H1 (cell line): ENCODE measurements around the gene ITGA6. TPM values are rescaled to one million over a fixed set of nuclear protein-coding genes. Genes with fewer than 3 reads are reported as not detected.

Source experiments
- CTCF ChIA-PET: fragments of 300-600 bp; sonication (Branson Sonifier 250); formaldehyde crosslinking; loops from one replicate; lab custom pipeline; 2021; ENCODE audit not compliant: partially characterized antibody; lab: Charles Lee
- POLR2A ChIA-PET: fragments of 300-600 bp; sonication (Branson Sonifier 250); formaldehyde crosslinking; loops from one replicate; lab custom pipeline; 2021; ENCODE audit warnings: inconsistent platforms; ENCODE audit not compliant: partially characterized antibody; lab: Charles Lee
- DNase-seq, 2 experiments: peaks; one replicate each; pipeline versions ENCODE4 v3.0.0 to v3.0.0-alpha.2; 2010 to 2022; ENCODE audit warnings: low spot score in 2 of 2, low read depth in 1 of 2, mixed read lengths in 1 of 2
- FAIRE-seq: peaks from 2 replicates; lab custom pipeline; 2011; peaks lifted over from hg19 to GRCh38; lab: Jason Lieb, UNC
- H2AFZ ChIP-seq: 2 replicates; pipeline ENCODE4 v1.8.1; 2012; ENCODE audit warnings: low read length, inconsistent platforms
- H2AK5ac ChIP-seq: 2 replicates; pipeline ENCODE4 v1.6.1; 2013; ENCODE audit warnings: low read depth, low read length
- H2BK120ac ChIP-seq: replicated peaks from 2 replicates; pipeline ENCODE3; 2013; ENCODE audit warnings: low read depth, low read length, inconsistent platforms
- H2BK12ac ChIP-seq: 2 replicates; pipeline ENCODE4 v1.6.1; 2013; ENCODE audit warnings: low read depth, low read length
- H2BK15ac ChIP-seq: 2 replicates; pipeline ENCODE4 v1.6.1; 2013; ENCODE audit warnings: low read length
- H2BK20ac ChIP-seq: 2 replicates; pipeline ENCODE4 v1.6.1; 2013; ENCODE audit warnings: low read length
- H2BK5ac ChIP-seq: 2 replicates; pipeline ENCODE4 v1.6.1; 2013; ENCODE audit warnings: low read depth, low read length
- H3K14ac ChIP-seq: 2 replicates; pipeline ENCODE4 v1.6.1; 2013; ENCODE audit warnings: inconsistent platforms; ENCODE audit not compliant: insufficient read length
- H3K18ac ChIP-seq: 2 replicates; pipeline ENCODE4 v1.6.1; 2013; ENCODE audit warnings: low read length; ENCODE audit errors: extremely low read depth
- H3K23ac ChIP-seq: 2 replicates; pipeline ENCODE4 v1.6.1; 2013; ENCODE audit warnings: inconsistent platforms; ENCODE audit not compliant: insufficient read length
- H3K23me2 ChIP-seq: 2 replicates; pipeline ENCODE4 v1.6.1; 2013; ENCODE audit warnings: low read depth, low read length
- H3K27ac ChIP-seq: 2 replicates; pipeline ENCODE4 v1.6.1; 2011; ENCODE audit warnings: low read depth, low read length, inconsistent platforms
- H3K27me3 ChIP-seq, 4 experiments: replicated peaks in 1 of 4; 1 replicate in 1 of 4; 2 replicates in 3 of 4; pipeline versions ENCODE4 v1.6.1 to v1.8.1; 2011 to 2013; ENCODE audit warnings: low read length in 3 of 4, mild to moderate bottlenecking in 3 of 4, inconsistent platforms in 2 of 4, mixed read lengths in 2 of 4, moderate library complexity in 1 of 4; ENCODE audit not compliant: control insufficient read depth in 3 of 4, insufficient read depth in 3 of 4; ENCODE audit errors: extremely low read depth in 1 of 4
- H3K36me3 ChIP-seq, 4 experiments: 2 replicates each; pipeline versions ENCODE4 v1.6.1 to v1.8.1; 2011 to 2013; ENCODE audit warnings: mild to moderate bottlenecking in 4 of 4, low read length in 3 of 4, moderate library complexity in 2 of 4, control low read depth in 1 of 4, inconsistent platforms in 1 of 4; ENCODE audit not compliant: insufficient read depth in 4 of 4, control insufficient read depth in 2 of 4
- H3K4ac ChIP-seq: replicated peaks from 2 replicates; pipeline ENCODE3; 2013; ENCODE audit warnings: low read length, low read depth, mixed read lengths, inconsistent platforms; ENCODE audit not compliant: insufficient read length
- H3K4me1 ChIP-seq, 4 experiments: replicated peaks in 1 of 4; 1 replicate in 1 of 4; 2 replicates in 3 of 4; pipeline versions ENCODE4 v1.6.1 to v1.8.1; 2011 to 2013; ENCODE audit warnings: low read length in 3 of 4, inconsistent platforms in 2 of 4, mixed read lengths in 1 of 4; ENCODE audit not compliant: insufficient read depth in 4 of 4, control insufficient read depth in 3 of 4
- H3K4me2 ChIP-seq, 2 experiments: 2 replicates each; pipeline versions ENCODE4 v1.6.1 to v1.8.1; 2011 to 2013; ENCODE audit warnings: low read depth in 2 of 2, low read length in 2 of 2, control low read depth in 1 of 2, inconsistent platforms in 1 of 2, mild to moderate bottlenecking in 1 of 2; ENCODE audit not compliant: insufficient read depth in 1 of 2
- H3K4me3 ChIP-seq, 4 experiments: fragments of 200-600, 300-600 bp in 1 of 4; sonication (generic), shearing (Covaris generic), sonication (Bioruptor Twin) in 1 of 4; 2 replicates each; pipeline versions ENCODE4 v1.5.1 to v1.8.1; 2011 to 2016; ENCODE audit warnings: low read length in 4 of 4, low read depth in 3 of 4, control low read depth in 2 of 4, inconsistent platforms in 2 of 4, mild to moderate bottlenecking in 2 of 4, mixed read lengths in 1 of 4, moderate library complexity in 1 of 4; ENCODE audit not compliant: insufficient read depth in 2 of 4; ENCODE audit errors: extremely low read depth in 1 of 4
- H3K56ac ChIP-seq: replicated peaks from 2 replicates; pipeline ENCODE3; 2013; ENCODE audit warnings: low read depth, mild to moderate bottlenecking, mixed read lengths, low read length, inconsistent platforms; ENCODE audit not compliant: insufficient read length
- H3K79me1 ChIP-seq: 2 replicates; pipeline ENCODE4 v1.6.1; 2013; ENCODE audit warnings: low read depth, low read length, control low read depth
- H3K79me2 ChIP-seq, 2 experiments: 2 replicates each; pipeline versions ENCODE4 v1.6.1 to v1.8.1; 2012 to 2013; ENCODE audit warnings: low read length in 2 of 2, mild to moderate bottlenecking in 2 of 2, inconsistent platforms in 1 of 2; ENCODE audit not compliant: insufficient read depth in 2 of 2, control insufficient read depth in 1 of 2
- H3K9ac ChIP-seq, 4 experiments: replicated peaks in 1 of 4; 1 replicate in 1 of 4; 2 replicates in 3 of 4; pipeline versions ENCODE4 v1.6.1 to v1.8.1; 2011 to 2013; ENCODE audit warnings: low read depth in 3 of 4, low read length in 3 of 4, control low read depth in 2 of 4, mild to moderate bottlenecking in 2 of 4, moderate library complexity in 2 of 4, inconsistent platforms in 1 of 4; ENCODE audit errors: extremely low read depth in 1 of 4
- H3K9me3 ChIP-seq, 2 experiments: 2 replicates each; pipeline versions ENCODE4 v1.6.1 to v1.8.1; 2012 to 2013; ENCODE audit warnings: mild to moderate bottlenecking in 2 of 2, moderate library complexity in 2 of 2, control low read depth in 1 of 2, inconsistent platforms in 1 of 2, low read depth in 1 of 2, low read length in 1 of 2, mixed read lengths in 1 of 2; ENCODE audit not compliant: insufficient read depth in 2 of 2
- H4K20me1 ChIP-seq, 2 experiments: replicated peaks in 1 of 2; 2 replicates each; pipeline versions ENCODE3 to v1.8.1; 2011 to 2013; ENCODE audit warnings: inconsistent platforms in 2 of 2, low read length in 2 of 2, mild to moderate bottlenecking in 1 of 2; ENCODE audit not compliant: insufficient read depth in 2 of 2, control insufficient read depth in 1 of 2
- H4K5ac ChIP-seq: 2 replicates; pipeline ENCODE4 v1.6.1; 2013; ENCODE audit warnings: low read length, low read depth, mixed read lengths, inconsistent platforms; ENCODE audit not compliant: insufficient read length
- H4K8ac ChIP-seq: 2 replicates; pipeline ENCODE4 v1.8.0; 2013; ENCODE audit warnings: mild to moderate bottlenecking, moderate library complexity, low read length, inconsistent platforms; ENCODE audit not compliant: insufficient read depth; ENCODE audit errors: extremely low read depth
- H4K91ac ChIP-seq: replicated peaks from 2 replicates; pipeline ENCODE3; 2013; ENCODE audit warnings: low read length, mixed read lengths, inconsistent platforms; ENCODE audit not compliant: insufficient read length
- BCL11A ChIP-seq, 2 experiments: IDR thresholded peaks; one replicate each; pipeline ENCODE4 v1.6.1; 2011; ENCODE audit warnings: low read depth in 2 of 2, low read length in 2 of 2, mild to moderate bottlenecking in 2 of 2
- CBX5 ChIP-seq: fragments of 300-800, 300-1000 bp; sonication (generic); IDR thresholded peaks from 2 replicates; pipeline ENCODE4 v1.7.1; 2016; ENCODE audit warnings: antibody characterized with exemption, low read length, low read depth
- EP300 ChIP-seq, 2 experiments: IDR thresholded peaks; 1 replicate in 1 of 2; 2 replicates in 1 of 2; pipeline ENCODE4 v1.6.1; 2011 to 2012; ENCODE audit warnings: low read depth in 2 of 2, low read length in 2 of 2, mild to moderate bottlenecking in 2 of 2, borderline replicate concordance in 1 of 2, inconsistent platforms in 1 of 2, moderate library complexity in 1 of 2
- GABPA ChIP-seq: IDR thresholded peaks from 2 replicates; pipeline ENCODE4 v1.6.1; 2011; ENCODE audit warnings: mild to moderate bottlenecking, low read length, moderate library complexity, borderline replicate concordance; ENCODE audit not compliant: insufficient read depth
- JUND ChIP-seq: IDR thresholded peaks from 2 replicates; pipeline ENCODE4 v1.6.1; 2011; ENCODE audit warnings: mild to moderate bottlenecking, improper control_type of control experiment, low read length
- POLR2A ChIP-seq, 2 experiments: IDR thresholded peaks; 1 replicate in 1 of 2; 2 replicates in 1 of 2; pipeline ENCODE4 v1.6.1; 2011; ENCODE audit warnings: low read depth in 2 of 2, low read length in 2 of 2, mild to moderate bottlenecking in 2 of 2; ENCODE audit errors: control extremely low read depth in 1 of 2
- TBP ChIP-seq: IDR thresholded peaks from 2 replicates; pipeline ENCODE4 v1.6.1; 2011; ENCODE audit warnings: low read depth, low read length, improper control_type of control experiment
- TEAD4 ChIP-seq: IDR thresholded peaks from 2 replicates; pipeline ENCODE4 v1.6.1; 2012; ENCODE audit warnings: low read depth, low read length, inconsistent platforms, mixed read lengths
- WGBS, 2 experiments: shearing (Covaris generic) in 1 of 2; methylation state at CpG; one replicate each; pipeline versions ENCODE4 v1.1.6 to v1.1.7; 2013 to 2015; ENCODE audit warnings: low lambda C conversion rate in 2 of 2, mixed read lengths in 2 of 2, inconsistent platforms in 1 of 2, low coverage in 1 of 2, missing lambda C conversion rate in 1 of 2; ENCODE audit not compliant: insufficient replicate concordance in 2 of 2, insufficient coverage in 1 of 2, insufficient read length in 1 of 2; ENCODE audit errors: extremely low coverage in 1 of 2, missing lambda C conversion rate in 1 of 2; 5-methylcytosine and 5-hydroxymethylcytosine counted together
- polyA plus RNA-seq, 7 experiments: library from polyadenylated mRNA; depleted of rRNA in 3 of 7; stranded (reverse) in 5 of 7; unstranded in 2 of 7; fragments of >200 nt in 5 of 7; fragments of 200-250 nt in 2 of 7; gene quantifications; 1 replicate in 5 of 7; 2 replicates in 1 of 7; 4 replicates in 1 of 7; pipeline versions ENCODE4 v1.2.1 to v1.2.3, GENCODE V29; 2011 to 2013; ENCODE audit warnings: missing spikeins in 2 of 7, mixed read lengths in 2 of 7
- total RNA-seq: library from RNA; stranded (reverse); fragmentation: NEBNext Ultra II Directional; extraction: Animal tissue kit (Norgen Biotek cat#: 25700); gene quantifications from 2 replicates; pipeline ENCODE4 v1.2.1, GENCODE V29; 2021

Gene ITGA6
- total and polyA plus RNA-seq, 2 of the 8 experiments (the other 6 are each of a cell fraction or from before 2014, with no cell fraction given): 26.9 to 118 TPM

DNA sequence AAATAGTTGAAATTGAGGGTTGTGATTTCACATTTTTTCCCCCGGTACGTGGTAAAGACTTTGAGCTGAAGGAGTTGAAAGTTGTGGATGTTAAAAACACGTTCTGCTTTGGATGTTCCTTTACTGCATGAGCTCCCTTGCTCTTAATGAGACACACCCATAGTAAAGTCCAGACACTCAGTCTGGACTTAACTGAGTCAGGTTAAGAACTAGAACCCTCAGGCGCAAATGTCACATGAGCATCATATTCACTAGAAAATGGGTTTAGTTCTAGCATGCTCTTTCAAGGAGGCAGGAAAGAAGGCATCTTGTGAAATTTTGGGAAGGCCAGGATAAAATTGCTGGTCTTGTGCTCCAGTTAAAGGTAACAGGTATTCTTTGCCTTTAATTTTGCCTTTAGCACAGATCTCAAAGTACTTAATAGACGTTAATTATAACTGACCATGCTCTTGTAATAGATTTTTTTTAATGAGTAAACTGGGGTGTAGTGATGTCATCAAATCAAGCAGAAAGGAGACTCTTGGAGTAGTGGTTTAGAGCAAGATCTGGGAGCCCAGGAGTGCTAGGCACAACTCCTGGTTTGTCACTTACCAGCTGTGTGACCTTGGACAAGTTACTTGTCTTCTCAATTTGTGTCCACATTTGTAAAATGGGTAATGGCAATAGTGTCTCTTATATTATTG is 20.6 kb downstream of the ITGA6 start:
- no peak overlapping the region for H3K4ac ChIP-seq
- CTCF ChIA-PET: interaction anchor here (1.0 to 36.1 kb wide), 3 partner anchors 6 to 50 kb away, joined by 4 to 634 read pairs (median 634); partner anchors contain the start of gene ITGA6
- peaks cover 0 to 21% (median 8%) of the 10 kb centered on the region in 4 experiments; a peak in 5 of 7 replicates for H3K4me1 ChIP-seq
- 0 out of 8 replicates have a peak, but pooled peaks cover 0 to 2% (median 0%) of the 10 kb centered on the region in 4 experiments for H3K36me3 ChIP-seq
- 88% methylated on average over 5 of the region's 5 CpGs; no CpG with 5 or more reads in 1 of the 2 experiments for WGBS, 2 experiments
- peaks cover 0 to 5% of the 10 kb centered on the region in 2 experiments for H4K20me1 ChIP-seq
- H3K79me2 ChIP-seq: peaks cover 5 to 94% of the 10 kb centered on the region in 2 experiments
- no peak overlapping the region for H3K27ac ChIP-seq
- no peak overlapping the region for H2BK120ac ChIP-seq
- H3K4me2 ChIP-seq: no peak overlapping the region
- H2AK5ac ChIP-seq: no peak overlapping the region
- H3K18ac ChIP-seq: no peak overlapping the region
- H3K79me1 ChIP-seq: peaks cover 13% of the 10 kb centered on the region
- no peak overlapping the region for H2BK5ac ChIP-seq
- no peak overlapping the region for H2AFZ ChIP-seq
- no peak overlapping the region for H2BK12ac ChIP-seq
- DNase-seq: no peak
- no peak overlapping the region for H3K4me3 ChIP-seq
- no peak for FAIRE-seq
- POLR2A ChIA-PET: interaction anchor here (1.1 to 2.7 kb wide), 5 partner anchors 9 to 20 kb away, joined by 3 to 8 read pairs (median 5); partner anchors contain the start of gene ITGA6
- no peak overlapping the region for H2BK20ac ChIP-seq
- no peak overlapping the region for H2BK15ac ChIP-seq
- H4K91ac ChIP-seq: no peak overlapping the region
- H3K14ac ChIP-seq: no peak overlapping the region
- H3K27me3 ChIP-seq: no peaks in the 10 kb centered on the region
- H3K9me3 ChIP-seq: no peaks in the 10 kb centered on the region
- H4K5ac ChIP-seq: no peak overlapping the region
- H3K23ac ChIP-seq: no peak overlapping the region
- H3K56ac ChIP-seq: no peak overlapping the region
- H4K8ac ChIP-seq: no peak overlapping the region
- no peak overlapping the region for H3K9ac ChIP-seq
- H3K23me2 ChIP-seq: no peaks in the 10 kb centered on the region; the same call in 1 of the 2 replicates
- TF ChIP-seq POLR2A (IDR thresholded peaks at IDR 0.05; ENCODE audit: control extremely low read depth in 1 of 2, low read depth in 2 of 2, low read length in 2 of 2) (no peak), CBX5 (no peak), TEAD4 (no peak), BCL11A (IDR thresholded peaks at IDR 0.05; ENCODE audit: low read depth in 2 of 2, low read length in 2 of 2) (no peak), GABPA (no peak), EP300 (IDR thresholded peaks at IDR 0.05; ENCODE audit: borderline replicate concordance in 1 of 2, low read depth in 2 of 2, low read length in 2 of 2) (no peak), TBP (no peak), JUND (no peak)
